GM12892 (cell line): ENCODE results near the gene ACKR1.

ENCODE experiments used
- POLR2A ChIP-seq: IDR thresholded peaks from 2 replicates; pipeline ENCODE4 v1.6.1; 2011; ENCODE audit warnings: low read depth, low read length, control low read depth
- POLR2AphosphoS5 ChIP-seq: IDR thresholded peaks from 2 replicates; pipeline ENCODE4 v1.6.1; 2011; ENCODE audit warnings: low read depth, low read length, control low read depth

DNA sequence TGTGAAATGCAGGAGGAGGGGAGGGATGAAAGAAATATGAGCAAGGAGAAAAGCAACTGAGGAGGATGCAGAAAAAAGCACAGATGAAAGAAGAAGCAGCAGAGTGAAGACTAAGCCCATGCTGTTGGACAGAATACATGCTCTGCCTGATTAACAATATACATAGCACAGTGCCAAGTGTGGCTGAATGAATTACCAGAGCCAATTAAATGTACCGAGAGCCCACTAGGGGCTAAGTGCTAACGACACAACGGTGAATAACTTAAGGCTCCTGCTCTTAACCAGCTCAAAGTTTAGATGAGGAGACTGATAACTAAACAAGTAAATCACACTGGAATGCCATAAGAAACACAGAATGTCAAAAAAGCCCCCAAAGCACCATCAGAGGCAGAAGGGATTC lies 17.6 kb upstream of the ACKR1 start:
- TF ChIP-seq POLR2A (no peak), POLR2AphosphoS5 (no peak)
